Glutamatergic neuron (in vitro differentiated cells): ENCODE data around the gene USP17L18. TPM values are rescaled to one million over a fixed set of nuclear protein-coding genes. Genes with fewer than 3 reads are reported as not detected.
"Not testable (repeated sequence)": the region's sequence is repeated elsewhere in the genome, so short reads cannot be mapped to it uniquely, and the experiment has no call there.

ENCODE experiments used
- DNase-seq: peaks from one replicate; pipeline ENCODE4 v3.0.0; 2022
- H3K27ac Mint-ChIP-seq: one replicate; pipeline ENCODE4 v1.8.0; 2020; ENCODE audit warnings: mild to moderate bottlenecking, mixed read lengths, inconsistent platforms; ENCODE audit not compliant: unreplicated experiment
- H3K27me3 Mint-ChIP-seq: one replicate; pipeline ENCODE4 v1.8.0; 2020; ENCODE audit warnings: mild to moderate bottlenecking, moderate library complexity, mixed read lengths, inconsistent platforms; ENCODE audit not compliant: unreplicated experiment
- H3K36me3 Mint-ChIP-seq: one replicate; pipeline ENCODE4 v1.8.0; 2020; ENCODE audit warnings: mild to moderate bottlenecking, mixed read lengths, inconsistent platforms; ENCODE audit not compliant: unreplicated experiment
- H3K4me1 Mint-ChIP-seq: one replicate; pipeline ENCODE4 v1.8.0; 2020; ENCODE audit warnings: mild to moderate bottlenecking, low read depth, mixed read lengths, inconsistent platforms; ENCODE audit not compliant: unreplicated experiment
- H3K4me3 Mint-ChIP-seq: one replicate; pipeline ENCODE4 v1.8.0; 2020; ENCODE audit warnings: mild to moderate bottlenecking, mixed read lengths, inconsistent platforms; ENCODE audit not compliant: unreplicated experiment
- H3K9me3 Mint-ChIP-seq: one replicate; pipeline ENCODE4 v1.8.0; 2020; ENCODE audit warnings: mild to moderate bottlenecking, moderate library complexity, mixed read lengths, inconsistent platforms; ENCODE audit not compliant: unreplicated experiment
- total RNA-seq: library from RNA; stranded (reverse); fragmentation: NEBNext Ultra II Directional; extraction: Animal tissue kit (Norgen Biotek cat#: 25700); gene quantifications from one replicate; pipeline ENCODE4 v1.2.1, GENCODE V29; 2021; ENCODE audit not compliant: unreplicated experiment

The USP17L18 gene
- total RNA-seq, 1 donor from 2014 or later, result not detected

GRCh38 chr4:9257824-9258223 is 9.4 kb downstream of the USP17L18 start, which contains the start of gene USP17L20:
Gene USP17L20 (plus strand): TSS chr4:9258124. CDS start chr4:9258124, 0 bp downstream.
- H3K4me3 Mint-ChIP-seq, H3K4me1 Mint-ChIP-seq: not testable (repeated sequence)

GRCh38 chr4:9262572-9262971 is 14.1 kb downstream of the USP17L18 start, which contains the start of gene USP17L21:
Gene USP17L21 (plus strand): TSS chr4:9262872. CDS start chr4:9262872, 0 bp downstream.
- not testable (repeated sequence) for DNase-seq, H3K27me3 Mint-ChIP-seq, H3K36me3 Mint-ChIP-seq, H3K4me3 Mint-ChIP-seq, H3K4me1 Mint-ChIP-seq, H3K27ac Mint-ChIP-seq, H3K9me3 Mint-ChIP-seq

More at GRCh38 chr4:9257824-9258223, 9.4 kb downstream of the USP17L18 start, which contains the start of gene USP17L20:
- not testable (repeated sequence) for H3K27ac Mint-ChIP-seq, DNase-seq, H3K36me3 Mint-ChIP-seq, H3K27me3 Mint-ChIP-seq, H3K9me3 Mint-ChIP-seq

- DNase-seq, H3K36me3 Mint-ChIP-seq, H3K9me3 Mint-ChIP-seq, H3K4me3 Mint-ChIP-seq, H3K4me1 Mint-ChIP-seq, H3K27me3 Mint-ChIP-seq, H3K27ac Mint-ChIP-seq: not testable (repeated sequence)
Observed at GRCh38 chr4:9267319-9267718, 18.9 kb downstream of the USP17L18 start, which contains the start of gene USP17L22. Gene USP17L22 (plus strand): TSS chr4:9267619. CDS start chr4:9267619, 0 bp downstream.

GRCh38 chr4:9271719-9272118 is 23.3 kb downstream of the USP17L18 start:
- not testable (repeated sequence) for H3K27ac Mint-ChIP-seq, H3K36me3 Mint-ChIP-seq, H3K4me1 Mint-ChIP-seq

More at GRCh38 chr4:9271719-9272118, 23.3 kb downstream of the USP17L18 start:
- H3K27me3 Mint-ChIP-seq, H3K9me3 Mint-ChIP-seq, H3K4me3 Mint-ChIP-seq: not testable (repeated sequence)
- peak; percentile 10 for DNase-seq

Other genes with a start within 250 kb of the USP17L18 start
- gene FAM90A26, start 78.2 kb upstream of the USP17L18 start, total RNA-seq, result not detected
- not detected for gene USP17L10, start 38.0 kb upstream of the USP17L18 start, total RNA-seq
- gene USP17L11, start 33.2 kb upstream of the USP17L18 start, total RNA-seq, result 0.42 TPM
- gene USP17L12, start 28.5 kb upstream of the USP17L18 start, total RNA-seq, result not detected
- not detected for gene USP17L13, start 23.7 kb upstream of the USP17L18 start, total RNA-seq
- gene USP17L15, start 14.2 kb upstream of the USP17L18 start, total RNA-seq, result not detected
- gene USP17L17, start 4.8 kb upstream of the USP17L18 start, total RNA-seq, result not detected
- gene USP17L19, start 4.7 kb downstream of the USP17L18 start, total RNA-seq, result not detected
- gene USP17L20, start 9.5 kb downstream of the USP17L18 start, total RNA-seq, result not detected
- not detected for gene USP17L21, start 14.2 kb downstream of the USP17L18 start, total RNA-seq
- not detected for gene USP17L22, start 19.0 kb downstream of the USP17L18 start, total RNA-seq
- not detected for gene USP17L24, start 76.5 kb downstream of the USP17L18 start, total RNA-seq
- gene USP17L25, start 81.3 kb downstream of the USP17L18 start, total RNA-seq, result not detected
- gene USP17L26, start 86.0 kb downstream of the USP17L18 start, total RNA-seq, result not detected
- gene USP17L5, start 90.8 kb downstream of the USP17L18 start, total RNA-seq, result not detected
- gene USP17L27, start 95.5 kb downstream of the USP17L18 start, total RNA-seq, result not detected
- not detected for gene USP17L28, start 100.3 kb downstream of the USP17L18 start, total RNA-seq
- gene USP17L29, start 105.0 kb downstream of the USP17L18 start, total RNA-seq, result not detected
- gene USP17L30, start 114.5 kb downstream of the USP17L18 start, total RNA-seq, result not detected
- not detected for gene DEFB131A, start 195.8 kb downstream of the USP17L18 start, total RNA-seq